Liver (tissue), 9 donors: Measurements from ENCODE around the gene SLC12A8. TPM values are rescaled to one million over a fixed set of nuclear protein-coding genes. Genes with fewer than 3 reads are reported as not detected.

ENCODE experiments used
- DNase-seq: peaks from one replicate; pipeline ENCODE4 v3.0.0-alpha.2; 2017; ENCODE audit warnings: low spot score
- H3K27ac ChIP-seq, 2 donors: one replicate each; pipeline ENCODE4 v1.7.0; 2013; ENCODE audit warnings: inconsistent platforms in 2 of 2, low read length in 2 of 2, control low read depth in 1 of 2, low read depth in 1 of 2, mild to moderate bottlenecking in 1 of 2
- H3K27me3 ChIP-seq, 4 donors: one replicate each; pipeline versions ENCODE4 v1.6.1 to v1.7.0; 2013; ENCODE audit warnings: low read length in 3 of 4, inconsistent platforms in 1 of 4, mild to moderate bottlenecking in 1 of 4, moderate library complexity in 1 of 4; ENCODE audit not compliant: control insufficient read depth in 4 of 4, insufficient read depth in 4 of 4
- H3K36me3 ChIP-seq, 4 donors: one replicate each; pipeline versions ENCODE4 v1.6.1 to v1.7.0; 2013; ENCODE audit warnings: low read length in 3 of 4, mild to moderate bottlenecking in 3 of 4, low read depth in 1 of 4, moderate library complexity in 1 of 4; ENCODE audit not compliant: control insufficient read depth in 4 of 4, insufficient read depth in 3 of 4
- H3K4me1 ChIP-seq, 4 donors: one replicate each; pipeline versions ENCODE4 v1.6.1 to v1.7.0; 2013; ENCODE audit warnings: low read length in 3 of 4, mild to moderate bottlenecking in 3 of 4, moderate library complexity in 1 of 4; ENCODE audit not compliant: control insufficient read depth in 4 of 4, insufficient read depth in 4 of 4
- H3K4me3 ChIP-seq, 3 donors: one replicate each; pipeline versions ENCODE4 v1.6.1 to v1.7.0; 2013; ENCODE audit warnings: low read length in 3 of 3, control low read depth in 1 of 3, low read depth in 1 of 3, mild to moderate bottlenecking in 1 of 3
- H3K9ac ChIP-seq, 2 donors: one replicate each; pipeline ENCODE4 v1.7.0; 2013; ENCODE audit warnings: low read length in 2 of 2, mild to moderate bottlenecking in 2 of 2, moderate library complexity in 2 of 2, control low read depth in 1 of 2, low read depth in 1 of 2
- H3K9me3 ChIP-seq, 4 donors: one replicate each; pipeline versions ENCODE4 v1.6.1 to v1.7.0; 2013; ENCODE audit warnings: low read length in 3 of 4; ENCODE audit not compliant: control insufficient read depth in 4 of 4
- CTCF ChIP-seq: fragments of 150-350 bp; IDR thresholded peaks from 2 replicates; pipeline ENCODE4 v1.5.1; 2017; ENCODE audit warnings: improper control_type of control experiment, low read depth, low read length; ENCODE audit not compliant: missing input control
- EGR1 ChIP-seq, 2 donors: IDR thresholded peaks; 2 replicates each; pipeline ENCODE4 v1.6.1; 2016 to 2018; ENCODE audit warnings: antibody characterized with exemption in 2 of 2, low read depth in 2 of 2
- FOXA1 ChIP-seq: IDR thresholded peaks from 2 replicates; pipeline ENCODE4 v1.6.1; 2016; ENCODE audit warnings: antibody characterized with exemption
- FOXA2 ChIP-seq: IDR thresholded peaks from 2 replicates; pipeline ENCODE4 v1.6.1; 2016; ENCODE audit warnings: antibody characterized with exemption
- GABPA ChIP-seq, 2 donors: IDR thresholded peaks in 1 of 2; conservative IDR thresholded peaks in 1 of 2; 2 replicates each; pipeline ENCODE4 v1.6.1; 2016; ENCODE audit warnings: antibody characterized with exemption in 2 of 2, mild to moderate bottlenecking in 1 of 2, moderate library complexity in 1 of 2
- HNF4A ChIP-seq, 2 donors: conservative IDR thresholded peaks; 2 replicates each; pipeline ENCODE4 v1.6.1; 2016; ENCODE audit warnings: antibody characterized with exemption in 2 of 2, mild to moderate bottlenecking in 2 of 2
- HNF4G ChIP-seq: IDR thresholded peaks from 2 replicates; pipeline ENCODE4 v1.6.1; 2016; ENCODE audit warnings: antibody characterized with exemption
- JUND ChIP-seq, 2 donors: IDR thresholded peaks; 2 replicates each; pipeline ENCODE4 v1.6.1; 2016; ENCODE audit warnings: antibody characterized with exemption in 2 of 2
- MAX ChIP-seq: IDR thresholded peaks from 2 replicates; pipeline ENCODE4 v1.6.1; 2016; ENCODE audit warnings: antibody characterized with exemption
- NR2F2 ChIP-seq: IDR thresholded peaks from 2 replicates; pipeline ENCODE4 v1.6.1; 2016; ENCODE audit warnings: antibody characterized with exemption
- RAD21 ChIP-seq, 2 donors: IDR thresholded peaks; 2 replicates each; pipeline ENCODE4 v1.6.1; 2016; ENCODE audit warnings: antibody characterized with exemption in 2 of 2, mild to moderate bottlenecking in 2 of 2
- REST ChIP-seq: IDR thresholded peaks from 2 replicates; pipeline ENCODE4 v1.6.1; 2016; ENCODE audit warnings: antibody characterized with exemption, mild to moderate bottlenecking
- RXRA ChIP-seq, 2 donors: IDR thresholded peaks; 2 replicates each; pipeline ENCODE4 v1.6.1; 2017 to 2018; ENCODE audit warnings: antibody characterized with exemption in 2 of 2, mild to moderate bottlenecking in 1 of 2
- SP1 ChIP-seq: IDR thresholded peaks from 2 replicates; pipeline ENCODE4 v1.6.1; 2018; ENCODE audit warnings: antibody characterized with exemption, mild to moderate bottlenecking
- TAF1 ChIP-seq: conservative IDR thresholded peaks from 2 replicates; pipeline ENCODE4 v1.6.1; 2016; ENCODE audit warnings: antibody characterized with exemption, mild to moderate bottlenecking
- YY1 ChIP-seq: IDR thresholded peaks from 2 replicates; pipeline ENCODE4 v1.6.1; 2016; ENCODE audit warnings: antibody characterized with exemption, mild to moderate bottlenecking
- ZBTB33 ChIP-seq: IDR thresholded peaks from 2 replicates; pipeline ENCODE4 v1.6.1; 2016; ENCODE audit warnings: antibody characterized with exemption
- polyA plus RNA-seq, 2 donors: library from polyadenylated mRNA; stranded (reverse) in 1 of 2; unstranded in 1 of 2; fragments of 200-250 nt in 1 of 2; fragments of >200 nt in 1 of 2; fragmentation: Nextera tagmentation in 1 of 2; extraction: Ambion mirVana in 1 of 2; gene quantifications; one replicate each; pipeline versions ENCODE4 v1.2.1 to v1.2.3, GENCODE V29; 2013 to 2015
- total RNA-seq, 2 donors: library from RNA; depleted of rRNA; stranded (reverse); fragments of >200 nt; gene quantifications; one replicate each; pipeline ENCODE4 v1.2.3, GENCODE V29; 2014
- TF ChIP-seq, protein P1 (sequence below): IDR thresholded peaks from 2 replicates; pipeline ENCODE4 v1.6.1; 2016; ENCODE audit warnings: antibody characterized with exemption
- donor health status: healthy.
- donor health status: healthy.
- donor health status: healthy.
- donor health status: healthy.
- donor health status: healthy.

SLC12A8 gene
- total and polyA plus RNA-seq, 4 donors = 2.7 to 20.3 (median 5.5) TPM

- TF ChIP-seq, protein P1, sequence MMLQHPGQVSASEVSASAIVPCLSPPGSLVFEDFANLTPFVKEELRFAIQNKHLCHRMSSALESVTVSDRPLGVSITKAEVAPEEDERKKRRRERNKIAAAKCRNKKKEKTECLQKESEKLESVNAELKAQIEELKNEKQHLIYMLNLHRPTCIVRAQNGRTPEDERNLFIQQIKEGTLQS = no peak
- no peak for TF ChIP-seq RXRA (IDR thresholded peaks at IDR 0.05)
- TF ChIP-seq HNF4A (conservative IDR thresholded peaks at IDR 0.05) = no peak
- no peak for TF ChIP-seq GABPA (IDR thresholded peaks at IDR 0.05 in 1 of 2, conservative IDR thresholded peaks at IDR 0.05 in 1 of 2)
- TF ChIP-seq YY1 = no peak
- TF ChIP-seq SP1 = no peak
- no peak for TF ChIP-seq MAX
- TF ChIP-seq JUND (IDR thresholded peaks at IDR 0.05) = no peak
- no peak for TF ChIP-seq NR2F2
- TF ChIP-seq EGR1 (IDR thresholded peaks at IDR 0.05; ENCODE audit: low read depth in 2 of 2) = no peak
- TF ChIP-seq HNF4G = no peak
- TF ChIP-seq CTCF = no peak
- no peak for TF ChIP-seq TAF1
- no peak for TF ChIP-seq FOXA2
- no peak for TF ChIP-seq ZBTB33
- no peak for TF ChIP-seq RAD21 (IDR thresholded peaks at IDR 0.05)
- no peak for TF ChIP-seq FOXA1
- no peak for TF ChIP-seq REST
- Histone ChIP-seq H3K4me1 (peaks cover 0 to 13% (median 8%) of the 10 kb centered on the region in 4 donors), H3K27me3 (no peaks in the 10 kb centered on the region), H3K27ac (no peak overlapping the region), H3K9ac (no peak overlapping the region), H3K36me3 (no peaks in the 10 kb centered on the region), H3K9me3 (no peaks in the 10 kb centered on the region), H3K4me3 (no peak overlapping the region)
- DNase-seq = no peak
Observed at GRCh38 chr3:125149462-125149861, 63.1 kb downstream of the SLC12A8 start.
